Left ventricle myocardium inferior (tissue), 1 donor: ENCODE results near the gene CREBRF. TPM values are rescaled to one million over a fixed set of nuclear protein-coding genes. Genes with fewer than 3 reads are reported as not detected.
A peak's percentile ranks its signal among the peaks of the same experiment; 100 is the strongest.

Source experiments
- DNase-seq: peaks from one replicate; pipeline ENCODE4 v3.0.0-alpha.2; 2020
- H3K27ac ChIP-seq: fragments of 200-600 bp; replicated peaks from 2 replicates; pipeline ENCODE4 v1.8.0; 2021
- H3K27me3 ChIP-seq: fragments of 200-600 bp; 2 replicates; pipeline ENCODE4 v1.8.0; 2021; ENCODE audit warnings: low read depth
- H3K36me3 ChIP-seq: fragments of 200-600 bp; 2 replicates; pipeline ENCODE4 v1.8.0; 2021
- H3K4me1 ChIP-seq: fragments of 200-600 bp; 2 replicates; pipeline ENCODE4 v1.8.0; 2021
- H3K4me3 ChIP-seq: fragments of 200-600 bp; 2 replicates; pipeline ENCODE4 v1.8.0; 2021; ENCODE audit warnings: mild to moderate bottlenecking, moderate library complexity
- H3K9me3 ChIP-seq: fragments of 200-600 bp; replicated peaks from 2 replicates; pipeline ENCODE4 v1.8.0; 2021
- CTCF ChIP-seq: fragments of 200-600 bp; IDR thresholded peaks from 2 replicates; pipeline ENCODE4 v1.8.0; 2021; ENCODE audit warnings: antibody characterized with exemption, mild to moderate bottlenecking, borderline replicate concordance
- intact Hi-C: fragments of 100-400 bp; cut with micrococcal nuclease; formaldehyde crosslinking; loops from one replicate; pipeline ENCODE4 v1.11.0; 2022
- total RNA-seq: library from RNA; stranded (reverse); fragmentation: NEBNext Ultra II Directional; extraction: Animal tissue kit (Norgen Biotek cat#: 25700); gene quantifications from one replicate; pipeline ENCODE4 v1.2.1, GENCODE V29; 2021
- donor health status: DM: no; HTN: yes; CAD: no; lungs with severe emphysema.

The CREBRF gene
- total RNA-seq, 1 donor from 2014 or later: 24.1 TPM

- H3K9me3 ChIP-seq: no peaks in the 10 kb centered on the region
- H3K27me3 ChIP-seq: no peaks in the 10 kb centered on the region
- intact Hi-C loops: no loop called here
- no peak for TF ChIP-seq CTCF
- peaks cover 61% of the 10 kb centered on the region for H3K4me1 ChIP-seq
- peak; percentile 84 for DNase-seq
- H3K36me3 ChIP-seq: no peaks in the 10 kb centered on the region
- H3K4me3 ChIP-seq: peak overlapping the region; percentile 98
- H3K27ac ChIP-seq: peak overlapping the region; percentile 96
Measured at GRCh38 chr5:173056783-173057061, 570 bp downstream of the CREBRF start.

- no peaks in the 10 kb centered on the region for H3K27me3 ChIP-seq
- peak; percentile 99 for DNase-seq
- peaks cover 66% of the 10 kb centered on the region for H3K4me1 ChIP-seq
- H3K27ac ChIP-seq: peak overlapping the region; percentile 96
- no peaks in the 10 kb centered on the region for H3K36me3 ChIP-seq
- H3K4me3 ChIP-seq: peak overlapping the region; percentile 98
- no peaks in the 10 kb centered on the region for H3K9me3 ChIP-seq
- no peak for TF ChIP-seq CTCF
- intact Hi-C loops: no loop called here
Measured at GRCh38 chr5:173057062-173057924, 1.1 kb downstream of the CREBRF start.

GRCh38 chr5:173062141-173062540 is 6.0 kb downstream of the CREBRF start:
- Histone ChIP-seq H3K4me1 (peaks cover 82% of the 10 kb centered on the region), H3K27me3 (no peaks in the 10 kb centered on the region), H3K4me3 (no peak overlapping the region), H3K36me3 (no peaks in the 10 kb centered on the region), H3K27ac (no peak overlapping the region), H3K9me3 (no peaks in the 10 kb centered on the region)
- DNase-seq: no peak
- intact Hi-C loops: no loop called here
- no peak for TF ChIP-seq CTCF

GRCh38 chr5:173065155-173065554 is 9.0 kb downstream of the CREBRF start:
- Histone ChIP-seq H3K4me1 (peaks cover 70% of the 10 kb centered on the region), H3K27me3 (no peaks in the 10 kb centered on the region), H3K4me3 (no peak overlapping the region), H3K9me3 (no peaks in the 10 kb centered on the region), H3K36me3 (no peaks in the 10 kb centered on the region), H3K27ac (no peak overlapping the region)
- intact Hi-C loops: no loop called here
- no peak for TF ChIP-seq CTCF
- no peak for DNase-seq

- Histone ChIP-seq H3K36me3 (no peaks in the 10 kb centered on the region), H3K9me3 (no peaks in the 10 kb centered on the region), H3K4me1 (peaks cover 64% of the 10 kb centered on the region), H3K4me3 (no peak overlapping the region), H3K27me3 (no peaks in the 10 kb centered on the region), H3K27ac (no peak overlapping the region)
- TF ChIP-seq CTCF: no peak
- no peak for DNase-seq
- intact Hi-C loops: no loop called here
Measured at GRCh38 chr5:173069671-173070070, 13.5 kb downstream of the CREBRF start.
